ENCODE data around the gene NEDD4L.

The NEDD4L gene

GRCh38 chr18:58088691-58089065 is 44.7 kb downstream of the NEDD4L start:
- ChIA-PET POLR2A (no interaction called here), CTCF (no interaction called here)
- DNase-seq (ENCODE audit: extremely low spot score), result no peak
- TF ChIP-seq TARDBP (IDR thresholded peaks at IDR 0.05) (no peak), SP1 (IDR thresholded peaks at IDR 0.05) (no peak), HDGF (IDR thresholded peaks at IDR 0.05; ENCODE audit: borderline replicate concordance) (no peak), NFRKB (IDR thresholded peaks at IDR 0.05) (no peak), ZNF384 (IDR thresholded peaks at IDR 0.05) (no peak), ARNT (IDR thresholded peaks at IDR 0.05) (no peak), ELF4 (IDR thresholded peaks at IDR 0.05) (no peak), LEF1 (IDR thresholded peaks at IDR 0.05; ENCODE audit: borderline replicate concordance) (no peak), BHLHE40 (IDR thresholded peaks at IDR 0.05; ENCODE audit: borderline replicate concordance) (no peak), FOXK2 (IDR thresholded peaks at IDR 0.05) (no peak), FOXA1 (IDR thresholded peaks at IDR 0.05) (no peak), L3MBTL2 (conservative IDR thresholded peaks at IDR 0.05) (no peak), CTBP1 (IDR thresholded peaks at IDR 0.05; ENCODE audit: borderline replicate concordance) (no peak), FOXM1 (IDR thresholded peaks at IDR 0.05; ENCODE audit: borderline replicate concordance) (no peak)
- TF ChIP-seq, protein P1, sequence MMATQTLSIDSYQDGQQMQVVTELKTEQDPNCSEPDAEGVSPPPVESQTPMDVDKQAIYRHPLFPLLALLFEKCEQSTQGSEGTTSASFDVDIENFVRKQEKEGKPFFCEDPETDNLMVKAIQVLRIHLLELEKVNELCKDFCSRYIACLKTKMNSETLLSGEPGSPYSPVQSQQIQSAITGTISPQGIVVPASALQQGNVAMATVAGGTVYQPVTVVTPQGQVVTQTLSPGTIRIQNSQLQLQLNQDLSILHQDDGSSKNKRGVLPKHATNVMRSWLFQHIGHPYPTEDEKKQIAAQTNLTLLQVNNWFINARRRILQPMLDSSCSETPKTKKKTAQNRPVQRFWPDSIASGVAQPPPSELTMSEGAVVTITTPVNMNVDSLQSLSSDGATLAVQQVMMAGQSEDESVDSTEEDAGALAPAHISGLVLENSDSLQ (IDR thresholded peaks at IDR 0.05), result no peak

- ChIA-PET CTCF (no interaction called here), POLR2A (no interaction called here)
- no peak for DNase-seq (ENCODE audit: extremely low spot score)
- TF ChIP-seq FOXA1 (IDR thresholded peaks at IDR 0.05) (no peak), L3MBTL2 (conservative IDR thresholded peaks at IDR 0.05) (no peak), HDGF (IDR thresholded peaks at IDR 0.05; ENCODE audit: borderline replicate concordance) (no peak), NFRKB (IDR thresholded peaks at IDR 0.05) (no peak), SUZ12 (IDR thresholded peaks at IDR 0.05) (no peak), SP1 (IDR thresholded peaks at IDR 0.05) (no peak), ELF4 (IDR thresholded peaks at IDR 0.05) (no peak), FOXK2 (IDR thresholded peaks at IDR 0.05) (no peak), ZNF384 (IDR thresholded peaks at IDR 0.05) (no peak)
Measured at GRCh38 chr18:58091099-58091611, 47.1 kb downstream of the NEDD4L start.

- POLR2A ChIA-PET, result no interaction called here
- TF ChIP-seq NFRKB (IDR thresholded peaks at IDR 0.05) (no peak), CTBP1 (IDR thresholded peaks at IDR 0.05; ENCODE audit: borderline replicate concordance) (no peak), FOXA1 (IDR thresholded peaks at IDR 0.05) (no peak), HDGF (IDR thresholded peaks at IDR 0.05; ENCODE audit: borderline replicate concordance) (no peak), ARNT (IDR thresholded peaks at IDR 0.05) (no peak), L3MBTL2 (conservative IDR thresholded peaks at IDR 0.05) (no peak), TARDBP (IDR thresholded peaks at IDR 0.05) (no peak), SUZ12 (IDR thresholded peaks at IDR 0.05) (no peak)
- CTCF ChIA-PET, result no interaction called here
- no peak for DNase-seq (ENCODE audit: extremely low spot score)
Measured at GRCh38 chr18:58093311-58093803, 49.3 kb downstream of the NEDD4L start.

DNA sequence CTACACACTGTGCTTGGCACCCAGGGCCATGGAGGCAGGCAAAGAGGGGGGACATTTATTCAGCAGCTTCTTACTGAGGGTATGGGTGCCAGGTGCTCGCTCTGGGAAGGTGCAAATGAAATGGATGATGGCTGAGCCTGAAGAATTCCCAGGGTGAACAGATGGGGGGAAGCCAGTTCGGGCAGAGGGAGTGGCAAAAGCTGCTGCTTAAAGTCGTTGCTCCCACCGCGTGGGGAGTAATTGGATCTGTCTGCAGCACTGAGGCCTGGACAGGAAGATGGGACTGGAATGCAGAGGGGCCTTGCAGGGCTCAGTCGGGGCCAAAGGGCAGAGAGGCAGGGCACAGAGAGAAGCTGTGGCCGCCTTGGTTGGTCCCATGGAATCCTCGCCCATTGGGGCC is 51.2 kb downstream of the NEDD4L start:
- DNase-seq (ENCODE audit: extremely low spot score), result no peak
- CTCF ChIA-PET, result no interaction called here

GRCh38 chr18:58095655-58096054 is 51.6 kb downstream of the NEDD4L start:
- TF ChIP-seq ARNT (IDR thresholded peaks at IDR 0.05), result no peak
- no peak for TF ChIP-seq FOXK2 (IDR thresholded peaks at IDR 0.05)
- no peak for TF ChIP-seq LEF1 (IDR thresholded peaks at IDR 0.05; ENCODE audit: borderline replicate concordance)
- TF ChIP-seq CTBP1 (IDR thresholded peaks at IDR 0.05; ENCODE audit: borderline replicate concordance), result no peak
- no peak for TF ChIP-seq FOXA1 (IDR thresholded peaks at IDR 0.05)
- TF ChIP-seq L3MBTL2 (conservative IDR thresholded peaks at IDR 0.05), result no peak
- TF ChIP-seq, protein P1 (IDR thresholded peaks at IDR 0.05), result no peak
- no peak for TF ChIP-seq SUZ12 (IDR thresholded peaks at IDR 0.05)
- TF ChIP-seq FOXM1 (IDR thresholded peaks at IDR 0.05; ENCODE audit: borderline replicate concordance), result no peak
- no peak for TF ChIP-seq ZNF384 (IDR thresholded peaks at IDR 0.05)
- TF ChIP-seq NFRKB (IDR thresholded peaks at IDR 0.05), result no peak
- no peak for TF ChIP-seq TARDBP (IDR thresholded peaks at IDR 0.05)
- TF ChIP-seq BHLHE40 (IDR thresholded peaks at IDR 0.05; ENCODE audit: borderline replicate concordance), result no peak
- TF ChIP-seq SP1 (IDR thresholded peaks at IDR 0.05), result no peak
- TF ChIP-seq HDGF (IDR thresholded peaks at IDR 0.05; ENCODE audit: borderline replicate concordance), result no peak
- TF ChIP-seq ELF4 (IDR thresholded peaks at IDR 0.05), result no peak
- POLR2A ChIA-PET, result interaction anchor here (0.5 kb wide), 1 partner anchor 42 kb away, joined by 3 read pairs; no protein-coding TSS in a partner anchor
- CTCF ChIA-PET, result no interaction called here
- no peak for DNase-seq (ENCODE audit: extremely low spot score)

More for the DNA sequence above, 51.2 kb downstream of the NEDD4L start:
- TF ChIP-seq NFRKB (IDR thresholded peaks at IDR 0.05) (no peak), FOXM1 (IDR thresholded peaks at IDR 0.05; ENCODE audit: borderline replicate concordance) (no peak), SUZ12 (IDR thresholded peaks at IDR 0.05) (no peak), ELF4 (IDR thresholded peaks at IDR 0.05) (no peak)
- POLR2A ChIA-PET, result interaction anchor here (0.5 kb wide), 1 partner anchor 42 kb away, joined by 3 read pairs; no protein-coding TSS in a partner anchor

GRCh38 chr18:58096658-58097057 is 52.6 kb downstream of the NEDD4L start:
- ChIA-PET POLR2A (no interaction called here), CTCF (interaction anchor here (0.9 kb wide), 1 partner anchor 25 kb away, joined by 4 read pairs; no protein-coding TSS in a partner anchor)
- no peak for DNase-seq (ENCODE audit: extremely low spot score)
- TF ChIP-seq TARDBP (IDR thresholded peaks at IDR 0.05), result no peak
- no peak for TF ChIP-seq HDGF (IDR thresholded peaks at IDR 0.05; ENCODE audit: borderline replicate concordance)
- TF ChIP-seq SUZ12 (IDR thresholded peaks at IDR 0.05), result no peak
- TF ChIP-seq NFRKB (IDR thresholded peaks at IDR 0.05), result no peak
- TF ChIP-seq FOXK2 (IDR thresholded peaks at IDR 0.05), result no peak
- TF ChIP-seq LEF1 (IDR thresholded peaks at IDR 0.05; ENCODE audit: borderline replicate concordance), result no peak
- TF ChIP-seq FOXM1 (IDR thresholded peaks at IDR 0.05; ENCODE audit: borderline replicate concordance), result no peak
